ENCODE data around the gene LRP4.

LRP4 gene

DNA sequence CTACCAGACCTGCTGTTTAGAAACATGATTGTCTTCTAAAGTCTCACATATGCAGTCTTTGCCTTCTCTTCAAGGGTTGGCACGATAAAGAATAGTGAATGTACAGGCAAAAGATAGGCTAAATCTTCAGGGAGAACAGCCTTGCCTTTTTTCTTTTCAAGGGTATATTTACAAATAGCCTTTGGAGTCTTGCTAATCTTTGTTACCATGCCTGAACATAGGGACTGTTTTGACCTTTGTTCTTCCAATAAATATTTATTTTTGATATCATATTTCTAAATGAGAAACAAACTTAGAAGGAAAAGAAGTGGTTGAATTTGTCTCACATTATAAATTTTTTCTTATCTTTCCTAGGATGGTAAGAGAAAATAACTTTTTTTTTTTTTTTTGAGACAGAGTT, 30.9 kb upstream of the LRP4 start:
- Histone ChIP-seq H3K27me3 (ENCODE audit: insufficient read depth, poor library complexity, severe bottlenecking) (no peaks in the 10 kb centered on the region), H3K4me3 (replicated peaks; ENCODE audit: insufficient read depth, low read length) (no peak overlapping the region), H3K27ac (replicated peaks) (no peak overlapping the region)
- DNase-seq (ENCODE audit: low read depth in 1 of 2, low spot score in 1 of 2), result no peak
- TF ChIP-seq SPI1 (IDR thresholded peaks at IDR 0.05; ENCODE audit: borderline replicate concordance, low read depth), result no peak
- no peak for TF ChIP-seq GABPA (IDR thresholded peaks at IDR 0.05; ENCODE audit: low read depth)
- TF ChIP-seq, protein P1, sequence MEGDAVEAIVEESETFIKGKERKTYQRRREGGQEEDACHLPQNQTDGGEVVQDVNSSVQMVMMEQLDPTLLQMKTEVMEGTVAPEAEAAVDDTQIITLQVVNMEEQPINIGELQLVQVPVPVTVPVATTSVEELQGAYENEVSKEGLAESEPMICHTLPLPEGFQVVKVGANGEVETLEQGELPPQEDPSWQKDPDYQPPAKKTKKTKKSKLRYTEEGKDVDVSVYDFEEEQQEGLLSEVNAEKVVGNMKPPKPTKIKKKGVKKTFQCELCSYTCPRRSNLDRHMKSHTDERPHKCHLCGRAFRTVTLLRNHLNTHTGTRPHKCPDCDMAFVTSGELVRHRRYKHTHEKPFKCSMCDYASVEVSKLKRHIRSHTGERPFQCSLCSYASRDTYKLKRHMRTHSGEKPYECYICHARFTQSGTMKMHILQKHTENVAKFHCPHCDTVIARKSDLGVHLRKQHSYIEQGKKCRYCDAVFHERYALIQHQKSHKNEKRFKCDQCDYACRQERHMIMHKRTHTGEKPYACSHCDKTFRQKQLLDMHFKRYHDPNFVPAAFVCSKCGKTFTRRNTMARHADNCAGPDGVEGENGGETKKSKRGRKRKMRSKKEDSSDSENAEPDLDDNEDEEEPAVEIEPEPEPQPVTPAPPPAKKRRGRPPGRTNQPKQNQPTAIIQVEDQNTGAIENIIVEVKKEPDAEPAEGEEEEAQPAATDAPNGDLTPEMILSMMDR (IDR thresholded peaks at IDR 0.05; ENCODE audit: insufficient read depth, low read length), result no peak
- TF ChIP-seq, protein P2, sequence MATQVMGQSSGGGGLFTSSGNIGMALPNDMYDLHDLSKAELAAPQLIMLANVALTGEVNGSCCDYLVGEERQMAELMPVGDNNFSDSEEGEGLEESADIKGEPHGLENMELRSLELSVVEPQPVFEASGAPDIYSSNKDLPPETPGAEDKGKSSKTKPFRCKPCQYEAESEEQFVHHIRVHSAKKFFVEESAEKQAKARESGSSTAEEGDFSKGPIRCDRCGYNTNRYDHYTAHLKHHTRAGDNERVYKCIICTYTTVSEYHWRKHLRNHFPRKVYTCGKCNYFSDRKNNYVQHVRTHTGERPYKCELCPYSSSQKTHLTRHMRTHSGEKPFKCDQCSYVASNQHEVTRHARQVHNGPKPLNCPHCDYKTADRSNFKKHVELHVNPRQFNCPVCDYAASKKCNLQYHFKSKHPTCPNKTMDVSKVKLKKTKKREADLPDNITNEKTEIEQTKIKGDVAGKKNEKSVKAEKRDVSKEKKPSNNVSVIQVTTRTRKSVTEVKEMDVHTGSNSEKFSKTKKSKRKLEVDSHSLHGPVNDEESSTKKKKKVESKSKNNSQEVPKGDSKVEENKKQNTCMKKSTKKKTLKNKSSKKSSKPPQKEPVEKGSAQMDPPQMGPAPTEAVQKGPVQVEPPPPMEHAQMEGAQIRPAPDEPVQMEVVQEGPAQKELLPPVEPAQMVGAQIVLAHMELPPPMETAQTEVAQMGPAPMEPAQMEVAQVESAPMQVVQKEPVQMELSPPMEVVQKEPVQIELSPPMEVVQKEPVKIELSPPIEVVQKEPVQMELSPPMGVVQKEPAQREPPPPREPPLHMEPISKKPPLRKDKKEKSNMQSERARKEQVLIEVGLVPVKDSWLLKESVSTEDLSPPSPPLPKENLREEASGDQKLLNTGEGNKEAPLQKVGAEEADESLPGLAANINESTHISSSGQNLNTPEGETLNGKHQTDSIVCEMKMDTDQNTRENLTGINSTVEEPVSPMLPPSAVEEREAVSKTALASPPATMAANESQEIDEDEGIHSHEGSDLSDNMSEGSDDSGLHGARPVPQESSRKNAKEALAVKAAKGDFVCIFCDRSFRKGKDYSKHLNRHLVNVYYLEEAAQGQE (IDR thresholded peaks at IDR 0.05; ENCODE audit: insufficient replicate concordance, low read depth), result no peak
- no peak for TF ChIP-seq POLR2AphosphoS5 (IDR thresholded peaks at IDR 0.05; ENCODE audit: low read depth)

DNA sequence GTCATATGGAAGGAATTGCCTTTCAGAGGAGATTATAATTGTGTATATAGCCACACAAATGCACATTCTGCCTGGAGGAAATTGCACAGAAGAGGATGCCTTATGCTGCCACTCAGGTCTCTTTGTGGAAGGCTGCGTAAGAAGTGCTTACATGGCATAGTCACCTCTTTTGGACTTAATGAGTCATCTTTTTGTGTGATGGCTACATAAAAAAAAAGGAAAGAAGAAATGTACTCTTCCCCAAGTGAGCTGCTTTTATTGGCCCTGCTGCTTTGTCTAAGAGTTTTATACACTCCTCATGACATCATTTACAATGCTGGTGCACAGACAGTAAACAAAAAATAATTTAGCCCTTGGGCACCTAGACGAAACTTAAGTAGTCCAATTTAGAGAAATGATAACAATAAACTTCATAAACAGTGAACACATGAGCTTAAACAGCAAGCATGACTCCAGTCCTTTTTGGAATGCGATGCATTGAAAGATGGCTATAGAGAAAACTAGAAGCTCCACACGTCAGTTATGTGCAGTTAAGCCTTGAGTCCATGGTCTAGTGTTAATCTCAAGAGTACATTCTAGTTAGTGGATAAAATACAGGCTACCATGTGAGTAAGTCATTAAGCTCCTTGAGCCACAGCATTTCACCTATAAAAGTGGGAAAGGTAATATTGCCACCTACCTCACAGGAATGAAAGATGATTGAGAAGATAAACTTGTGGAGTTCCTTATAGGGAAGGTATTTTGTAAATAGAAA, 30.2 kb upstream of the LRP4 start:
- Histone ChIP-seq H3K27me3 (ENCODE audit: insufficient read depth, poor library complexity, severe bottlenecking) (no peaks in the 10 kb centered on the region), H3K27ac (replicated peaks) (no peak overlapping the region), H3K4me3 (replicated peaks; ENCODE audit: insufficient read depth, low read length) (no peak overlapping the region)
- no peak for DNase-seq (ENCODE audit: low read depth in 1 of 2, low spot score in 1 of 2)
- TF ChIP-seq, protein P2 (IDR thresholded peaks at IDR 0.05; ENCODE audit: insufficient replicate concordance, low read depth), result no peak
- TF ChIP-seq SPI1 (IDR thresholded peaks at IDR 0.05; ENCODE audit: borderline replicate concordance, low read depth) (no peak), POLR2AphosphoS5 (IDR thresholded peaks at IDR 0.05; ENCODE audit: low read depth) (no peak), GABPA (IDR thresholded peaks at IDR 0.05; ENCODE audit: low read depth) (no peak)
- TF ChIP-seq, protein P1 (IDR thresholded peaks at IDR 0.05; ENCODE audit: insufficient read depth, low read length), result no peak

DNA sequence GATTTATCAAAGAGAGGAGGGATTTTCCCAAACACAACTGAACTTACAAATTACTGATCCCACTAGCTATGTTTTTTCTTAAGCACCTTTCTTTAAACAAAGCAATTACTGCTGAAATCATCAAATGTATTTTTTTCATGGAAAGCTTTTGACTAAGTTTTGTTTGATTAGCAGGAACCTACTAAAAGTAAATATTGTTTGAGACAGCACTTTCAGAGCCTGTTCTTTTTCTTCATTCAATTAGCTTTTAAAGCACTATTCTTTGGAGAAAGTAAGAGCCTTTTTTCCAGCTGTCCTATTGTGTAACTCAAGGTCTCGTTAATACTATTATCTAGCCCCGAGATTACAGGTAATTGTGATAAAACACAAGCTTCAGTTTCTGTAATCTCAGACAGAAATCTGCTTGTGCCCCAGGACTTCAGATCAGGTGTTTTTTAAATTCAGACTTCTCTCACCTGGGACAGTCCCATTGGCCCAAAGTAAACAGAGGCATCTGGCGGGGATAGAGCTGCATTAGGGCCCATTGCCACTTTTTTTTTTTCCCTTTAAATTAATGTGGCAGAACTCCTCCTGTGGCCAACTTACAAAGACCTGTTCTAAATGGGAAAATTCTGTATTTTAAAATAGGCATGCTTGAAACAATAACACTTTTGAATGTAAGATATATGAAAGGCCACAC, 29.2 kb upstream of the LRP4 start:
- Histone ChIP-seq H3K27me3 (ENCODE audit: insufficient read depth, poor library complexity, severe bottlenecking) (no peaks in the 10 kb centered on the region), H3K4me3 (replicated peaks; ENCODE audit: insufficient read depth, low read length) (no peak overlapping the region), H3K27ac (replicated peaks) (no peak overlapping the region)
- DNase-seq (ENCODE audit: low read depth in 1 of 2, low spot score in 1 of 2), result no peak
- TF ChIP-seq GABPA (IDR thresholded peaks at IDR 0.05; ENCODE audit: low read depth), result no peak
- TF ChIP-seq SPI1 (IDR thresholded peaks at IDR 0.05; ENCODE audit: borderline replicate concordance, low read depth), result no peak
- no peak for TF ChIP-seq POLR2AphosphoS5 (IDR thresholded peaks at IDR 0.05; ENCODE audit: low read depth)
- TF ChIP-seq, protein P2 (IDR thresholded peaks at IDR 0.05; ENCODE audit: insufficient replicate concordance, low read depth), result no peak
- TF ChIP-seq, protein P1 (IDR thresholded peaks at IDR 0.05; ENCODE audit: insufficient read depth, low read length), result no peak
